Left ventricle myocardium inferior (tissue), 1 donor: Measurements from ENCODE around the gene IGF1. TPM values are rescaled to one million over a fixed set of nuclear protein-coding genes. Genes with fewer than 3 reads are reported as not detected.

Experiments
- DNase-seq: peaks from one replicate; pipeline ENCODE4 v3.0.0-alpha.2; 2020
- H3K27ac ChIP-seq: fragments of 200-600 bp; replicated peaks from 2 replicates; pipeline ENCODE4 v1.8.0; 2021
- H3K27me3 ChIP-seq: fragments of 200-600 bp; 2 replicates; pipeline ENCODE4 v1.8.0; 2021; ENCODE audit warnings: low read depth
- H3K36me3 ChIP-seq: fragments of 200-600 bp; 2 replicates; pipeline ENCODE4 v1.8.0; 2021
- H3K4me1 ChIP-seq: fragments of 200-600 bp; 2 replicates; pipeline ENCODE4 v1.8.0; 2021
- H3K4me3 ChIP-seq: fragments of 200-600 bp; 2 replicates; pipeline ENCODE4 v1.8.0; 2021; ENCODE audit warnings: mild to moderate bottlenecking, moderate library complexity
- H3K9me3 ChIP-seq: fragments of 200-600 bp; replicated peaks from 2 replicates; pipeline ENCODE4 v1.8.0; 2021
- intact Hi-C: fragments of 100-400 bp; cut with micrococcal nuclease; formaldehyde crosslinking; loops from one replicate; pipeline ENCODE4 v1.11.0; 2022
- total RNA-seq: library from RNA; stranded (reverse); fragmentation: NEBNext Ultra II Directional; extraction: Animal tissue kit (Norgen Biotek cat#: 25700); gene quantifications from one replicate; pipeline ENCODE4 v1.2.1, GENCODE V29; 2021
- TF ChIP-seq, protein P1 (sequence below): fragments of 200-600 bp; IDR thresholded peaks from 2 replicates; pipeline ENCODE4 v1.8.0; 2021; ENCODE audit warnings: antibody characterized with exemption, mild to moderate bottlenecking, borderline replicate concordance
- donor health status: DM: no; HTN: yes; CAD: no; lungs with severe emphysema.

The IGF1 gene
- total RNA-seq, 1 donor from 2014 or later = 5.8 TPM

DNA sequence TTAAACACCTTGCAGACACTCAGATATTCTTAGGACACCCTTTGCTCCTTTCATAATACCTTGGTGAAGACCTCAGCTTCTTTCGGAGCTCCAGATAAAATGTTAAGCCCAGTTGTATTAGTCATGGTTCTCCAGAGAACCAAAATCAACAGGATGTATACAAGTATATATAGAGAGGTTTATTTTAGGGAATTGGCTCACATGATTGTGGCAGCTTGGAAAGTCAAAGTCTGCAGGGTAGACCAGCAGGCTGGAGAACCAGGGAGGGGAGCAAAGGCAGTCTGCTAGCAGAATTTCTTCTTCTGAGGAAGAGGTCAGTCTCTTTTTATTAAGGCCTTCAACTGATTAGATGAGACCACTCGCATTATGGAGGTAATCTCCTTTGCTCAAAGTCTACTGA, 6.9 kb upstream of the IGF1 start:
- Histone ChIP-seq H3K27me3 (no peaks in the 10 kb centered on the region), H3K36me3 (no peaks in the 10 kb centered on the region), H3K4me1 (no peaks in the 10 kb centered on the region), H3K4me3 (no peak overlapping the region), H3K27ac (no peak overlapping the region), H3K9me3 (peaks cover 11% of the 10 kb centered on the region)
- TF ChIP-seq, protein P1, sequence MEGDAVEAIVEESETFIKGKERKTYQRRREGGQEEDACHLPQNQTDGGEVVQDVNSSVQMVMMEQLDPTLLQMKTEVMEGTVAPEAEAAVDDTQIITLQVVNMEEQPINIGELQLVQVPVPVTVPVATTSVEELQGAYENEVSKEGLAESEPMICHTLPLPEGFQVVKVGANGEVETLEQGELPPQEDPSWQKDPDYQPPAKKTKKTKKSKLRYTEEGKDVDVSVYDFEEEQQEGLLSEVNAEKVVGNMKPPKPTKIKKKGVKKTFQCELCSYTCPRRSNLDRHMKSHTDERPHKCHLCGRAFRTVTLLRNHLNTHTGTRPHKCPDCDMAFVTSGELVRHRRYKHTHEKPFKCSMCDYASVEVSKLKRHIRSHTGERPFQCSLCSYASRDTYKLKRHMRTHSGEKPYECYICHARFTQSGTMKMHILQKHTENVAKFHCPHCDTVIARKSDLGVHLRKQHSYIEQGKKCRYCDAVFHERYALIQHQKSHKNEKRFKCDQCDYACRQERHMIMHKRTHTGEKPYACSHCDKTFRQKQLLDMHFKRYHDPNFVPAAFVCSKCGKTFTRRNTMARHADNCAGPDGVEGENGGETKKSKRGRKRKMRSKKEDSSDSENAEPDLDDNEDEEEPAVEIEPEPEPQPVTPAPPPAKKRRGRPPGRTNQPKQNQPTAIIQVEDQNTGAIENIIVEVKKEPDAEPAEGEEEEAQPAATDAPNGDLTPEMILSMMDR = no peak
- intact Hi-C loops = loop anchor here (10.0 kb wide), 1 partner anchor 312 kb away; no protein-coding TSS in a partner anchor
- DNase-seq = no peak

DNA sequence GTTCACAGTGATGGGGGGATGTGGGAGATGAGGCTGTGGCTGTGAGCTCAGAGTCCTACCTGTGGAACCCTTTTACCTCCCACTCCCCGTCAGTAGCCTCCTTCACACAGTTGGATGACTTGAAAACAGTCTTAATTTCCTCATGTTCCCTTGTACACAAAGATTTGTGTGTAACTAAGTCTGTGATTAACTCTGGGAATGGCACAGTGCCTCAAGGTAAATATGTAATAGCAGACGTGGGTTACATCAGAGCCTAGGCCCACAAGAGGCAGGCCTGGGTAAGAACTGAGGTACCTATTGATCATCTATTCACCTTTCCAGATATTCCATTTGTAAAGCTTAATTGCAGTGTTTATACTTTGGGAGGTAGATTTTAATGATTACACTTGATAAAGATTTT, 5.8 kb upstream of the IGF1 start:
- no peak for DNase-seq
- intact Hi-C loops = loop anchor here (10.0 kb wide), 1 partner anchor 311 kb away; no protein-coding TSS in a partner anchor
- Histone ChIP-seq H3K27ac (no peak overlapping the region), H3K9me3 (peaks cover 16% of the 10 kb centered on the region), H3K4me3 (no peak overlapping the region), H3K27me3 (no peaks in the 10 kb centered on the region), H3K4me1 (peaks cover 6% of the 10 kb centered on the region), H3K36me3 (no peaks in the 10 kb centered on the region)
- TF ChIP-seq, protein P1 = no peak

DNA sequence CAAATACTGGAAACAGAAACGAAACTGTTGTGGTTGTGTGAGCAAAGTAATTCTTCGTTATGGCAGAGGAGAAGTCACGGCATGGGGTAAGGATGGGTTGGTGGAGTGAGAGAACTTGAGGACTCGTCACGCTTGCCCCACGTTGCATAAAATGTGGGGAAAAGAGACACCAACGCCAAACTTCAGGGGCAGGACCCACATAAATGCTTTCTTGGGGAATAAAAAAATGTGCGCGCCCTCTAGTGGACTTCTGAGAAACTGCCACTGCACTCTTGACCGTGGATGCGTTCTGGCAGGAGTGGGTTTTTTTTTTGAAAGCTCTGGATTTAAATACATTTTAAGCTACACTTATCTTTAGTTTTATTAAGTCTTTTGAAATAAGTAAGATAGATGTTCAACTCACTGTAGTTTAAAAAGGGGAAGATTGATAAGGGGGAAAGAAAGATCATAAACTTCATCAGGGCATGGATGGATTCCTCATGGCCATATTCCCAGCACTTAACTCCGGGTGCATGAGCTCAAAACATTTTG, 4.1 kb upstream of the IGF1 start:
- Histone ChIP-seq H3K36me3 (no peaks in the 10 kb centered on the region), H3K9me3 (peaks cover 7% of the 10 kb centered on the region), H3K4me1 (peaks cover 21% of the 10 kb centered on the region), H3K27ac (peak overlapping the region; percentile 47), H3K4me3 (peak overlapping the region; percentile 43), H3K27me3 (no peaks in the 10 kb centered on the region)
- peak; percentile 38 for DNase-seq
- intact Hi-C loops = loop anchor here (10.0 kb wide), 1 partner anchor 310 kb away; no protein-coding TSS in a partner anchor
- TF ChIP-seq, protein P1 = peak; percentile 97

DNA sequence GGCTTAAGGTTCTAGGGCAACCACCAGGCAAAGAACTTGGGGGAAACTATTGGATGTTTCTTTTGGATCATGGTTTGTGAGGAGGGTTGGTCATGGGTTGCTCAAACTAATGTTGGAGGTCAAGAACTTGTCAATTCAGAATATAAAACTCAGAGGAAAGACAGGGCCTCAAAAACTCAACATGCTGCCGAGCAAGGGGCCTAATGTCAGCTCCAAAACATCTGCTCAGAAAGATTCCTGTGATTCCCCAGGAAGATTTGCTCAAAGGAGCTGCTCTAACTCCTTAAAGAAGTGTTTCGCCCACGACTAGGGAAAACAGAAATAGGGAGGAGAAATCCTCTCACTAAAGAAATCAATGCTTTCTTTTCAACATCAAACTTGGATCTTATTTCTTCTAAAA, 3.7 kb upstream of the IGF1 start:
- no peak for DNase-seq
- Histone ChIP-seq H3K9me3 (peaks cover 7% of the 10 kb centered on the region), H3K27ac (peak overlapping the region; percentile 47), H3K4me3 (peak overlapping the region; percentile 43), H3K4me1 (peaks cover 25% of the 10 kb centered on the region), H3K36me3 (no peaks in the 10 kb centered on the region), H3K27me3 (no peaks in the 10 kb centered on the region)
- TF ChIP-seq, protein P1 = no peak
- intact Hi-C loops = loop anchor here (10.0 kb wide), 1 partner anchor 309 kb away; no protein-coding TSS in a partner anchor

DNA sequence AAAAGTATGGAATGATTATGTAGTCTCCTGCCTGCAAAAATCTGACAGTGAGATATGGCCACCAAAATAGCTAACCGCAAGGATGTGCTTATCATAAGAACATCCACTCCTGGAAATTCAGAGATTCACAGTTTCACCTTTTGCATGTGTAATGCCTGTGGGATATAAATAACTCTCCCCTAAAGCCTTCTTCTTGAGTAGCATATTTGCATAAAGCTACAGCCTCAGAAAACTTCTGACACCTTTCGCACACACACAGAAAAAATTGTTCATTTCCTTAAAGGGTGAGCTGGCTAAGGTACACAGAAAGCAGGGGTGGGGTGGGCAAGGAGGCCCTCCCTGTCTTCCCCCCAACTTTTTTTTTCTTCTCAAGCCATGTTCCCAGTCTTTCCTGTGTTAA, 3.1 kb upstream of the IGF1 start:
- H3K27me3 ChIP-seq = no peaks in the 10 kb centered on the region
- H3K36me3 ChIP-seq = no peaks in the 10 kb centered on the region
- peaks cover 7% of the 10 kb centered on the region for H3K9me3 ChIP-seq
- TF ChIP-seq, protein P1 = no peak
- no peak overlapping the region for H3K4me3 ChIP-seq
- no peak for DNase-seq
- intact Hi-C loops = loop anchor here (10.0 kb wide), 1 partner anchor 309 kb away; no protein-coding TSS in a partner anchor
- H3K27ac ChIP-seq = no peak overlapping the region
- H3K4me1 ChIP-seq = peaks cover 31% of the 10 kb centered on the region
